ENCODE data around the gene PHKG2.

GRCh38 chr16:30744183-30744582 lies 4.0 kb upstream of the PHKG2 start:
- TF ChIP-seq CTCF (IDR thresholded peaks at IDR 0.05): no peak
- no peak for TF ChIP-seq ZFX (IDR thresholded peaks at IDR 0.05; ENCODE audit: borderline replicate concordance)

Data from 22Rv1 (cell line).